Fibroblast of lung (primary cell): ENCODE measurements around the gene KRT37.

Experiments used
- EZH2 ChIP-seq: IDR thresholded peaks from 2 replicates; pipeline ENCODE4 v1.5.1; 2012; ENCODE audit warnings: low read length, control low read depth, mild to moderate bottlenecking; ENCODE audit errors: missing control alignments
- TF ChIP-seq, protein P1 (sequence below), 2 donors: IDR thresholded peaks in 1 of 2; conservative IDR thresholded peaks in 1 of 2; 1 replicate in 1 of 2; 2 replicates in 1 of 2; pipeline ENCODE4 v1.5.1; 2011 to 2012; ENCODE audit warnings: low read length in 2 of 2, control low read depth in 1 of 2, inconsistent platforms in 1 of 2, low read depth in 1 of 2, mild to moderate bottlenecking in 1 of 2

DNA sequence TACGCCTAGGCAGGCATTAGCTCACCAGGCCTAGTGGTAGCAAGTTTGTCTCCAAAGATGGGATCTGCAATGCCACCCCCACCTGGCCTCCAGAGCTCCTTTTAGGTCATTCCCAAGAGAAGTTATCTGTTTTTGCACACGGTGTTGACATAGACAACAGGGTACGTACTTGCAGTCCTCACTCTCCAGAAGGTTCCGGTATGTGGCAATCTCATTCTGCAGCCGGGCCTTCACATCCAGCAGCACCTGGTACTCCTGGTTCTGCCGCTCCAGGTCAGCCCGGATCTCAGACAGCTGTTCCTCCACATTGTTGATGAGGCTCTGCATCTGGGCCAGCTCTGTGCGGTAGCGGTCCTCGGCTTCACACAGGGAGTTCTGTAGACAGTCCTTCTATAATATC is 17.2 kb downstream of the KRT37 start:
- TF ChIP-seq, protein P1, sequence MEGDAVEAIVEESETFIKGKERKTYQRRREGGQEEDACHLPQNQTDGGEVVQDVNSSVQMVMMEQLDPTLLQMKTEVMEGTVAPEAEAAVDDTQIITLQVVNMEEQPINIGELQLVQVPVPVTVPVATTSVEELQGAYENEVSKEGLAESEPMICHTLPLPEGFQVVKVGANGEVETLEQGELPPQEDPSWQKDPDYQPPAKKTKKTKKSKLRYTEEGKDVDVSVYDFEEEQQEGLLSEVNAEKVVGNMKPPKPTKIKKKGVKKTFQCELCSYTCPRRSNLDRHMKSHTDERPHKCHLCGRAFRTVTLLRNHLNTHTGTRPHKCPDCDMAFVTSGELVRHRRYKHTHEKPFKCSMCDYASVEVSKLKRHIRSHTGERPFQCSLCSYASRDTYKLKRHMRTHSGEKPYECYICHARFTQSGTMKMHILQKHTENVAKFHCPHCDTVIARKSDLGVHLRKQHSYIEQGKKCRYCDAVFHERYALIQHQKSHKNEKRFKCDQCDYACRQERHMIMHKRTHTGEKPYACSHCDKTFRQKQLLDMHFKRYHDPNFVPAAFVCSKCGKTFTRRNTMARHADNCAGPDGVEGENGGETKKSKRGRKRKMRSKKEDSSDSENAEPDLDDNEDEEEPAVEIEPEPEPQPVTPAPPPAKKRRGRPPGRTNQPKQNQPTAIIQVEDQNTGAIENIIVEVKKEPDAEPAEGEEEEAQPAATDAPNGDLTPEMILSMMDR (conservative IDR thresholded peaks at IDR 0.05 in 1 of 2, IDR thresholded peaks at IDR 0.05 in 1 of 2; ENCODE audit: low read depth in 1 of 2, low read length in 2 of 2), result no peak
- no peak for TF ChIP-seq EZH2
